ENCODE measurements around the gene ING4.

Gene ING4

DNA sequence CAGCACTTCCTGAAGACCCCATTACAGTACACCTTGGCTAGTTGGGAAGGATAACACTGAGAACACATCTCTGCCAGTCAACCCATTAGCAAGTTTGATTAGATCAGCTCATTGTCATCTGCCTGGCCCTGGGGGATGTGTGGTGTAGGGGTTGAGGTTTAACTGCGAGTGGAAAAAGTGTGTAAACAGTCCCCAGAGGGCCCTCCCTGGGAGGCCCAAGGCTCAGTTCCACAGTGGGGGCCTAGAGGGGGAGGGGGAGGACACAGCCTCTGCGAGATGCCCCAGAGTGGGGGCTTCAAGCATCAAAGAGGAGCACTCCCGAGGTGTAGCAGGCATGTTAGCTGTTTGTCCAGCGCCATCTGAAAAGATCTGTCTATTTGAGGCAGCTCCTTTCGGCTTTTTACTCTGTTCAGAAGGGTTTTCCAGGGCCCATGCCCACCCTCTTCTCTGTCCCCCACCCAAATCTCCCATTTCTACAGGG is 27.5 kb downstream of the ING4 start:
- H3K4me3 ChIP-seq (ENCODE audit: low read depth, low read length) = peak overlapping the region; percentile 36; the same call in 1 of the 2 replicates
- no peaks in the 10 kb centered on the region for H3K9me3 ChIP-seq (ENCODE audit: control insufficient read depth, insufficient read depth, low read depth, low read length)
- H3K36me3 ChIP-seq (ENCODE audit: control insufficient read depth, insufficient read depth, low read length) = no peaks in the 10 kb centered on the region
- no peak overlapping the region for H3K9ac ChIP-seq (ENCODE audit: low read length)
- H3K27me3 ChIP-seq (ENCODE audit: control insufficient read depth, insufficient read depth, low read length) = no peaks in the 10 kb centered on the region
- H3K4me1 ChIP-seq (ENCODE audit: control insufficient read depth, insufficient read depth, low read length) = peaks cover 27% of the 10 kb centered on the region; the same call in 1 of the 2 replicates
- H3K27ac ChIP-seq (ENCODE audit: low read depth, low read length) = no peak overlapping the region

DNA sequence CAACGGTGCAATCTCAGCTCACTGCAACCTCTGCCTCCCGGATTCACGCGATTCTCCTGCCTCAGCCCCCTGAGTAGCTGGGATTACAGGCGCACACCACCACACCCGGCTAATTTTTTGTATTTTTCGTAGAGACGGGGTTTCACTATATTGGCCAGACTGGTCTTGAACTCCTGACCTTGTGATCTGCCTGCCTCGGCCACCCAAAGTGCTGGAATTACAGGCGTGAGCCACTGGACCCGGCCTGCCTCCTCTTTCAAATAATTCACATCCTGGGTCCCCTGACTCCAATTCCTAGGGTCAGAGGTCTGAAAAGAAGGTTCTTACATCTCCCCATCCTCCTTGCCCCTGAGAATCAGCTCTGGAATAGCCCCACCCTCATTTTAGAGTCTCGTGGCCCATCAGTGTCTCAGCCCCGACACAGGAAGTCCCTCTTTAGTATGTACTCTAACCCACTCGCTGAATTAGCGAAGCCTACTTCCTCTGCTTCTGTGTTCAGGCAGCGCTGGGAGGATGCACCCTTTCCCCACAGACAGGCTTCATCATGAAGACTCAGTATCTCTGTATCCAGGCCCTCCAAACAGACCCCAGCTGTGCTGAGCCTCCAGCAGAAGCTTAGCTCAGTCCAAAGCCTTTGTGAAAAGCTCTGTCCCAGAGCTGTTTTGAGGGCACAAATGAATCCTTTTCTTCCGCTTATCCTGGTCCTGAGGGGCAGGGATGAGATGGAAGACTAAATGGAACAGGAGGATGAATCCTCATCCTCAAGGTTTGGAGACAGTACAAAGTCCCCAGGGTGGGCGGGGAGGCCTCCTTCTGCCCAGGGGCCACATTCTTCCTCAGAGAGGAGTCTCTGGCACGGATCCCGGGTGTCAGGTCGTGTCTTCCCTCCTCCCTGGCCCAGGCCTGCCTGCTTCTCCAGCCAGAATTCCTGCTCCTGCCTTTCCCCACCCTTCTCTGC is 30.6 kb downstream of the ING4 start:
- no peak overlapping the region for H3K4me3 ChIP-seq (ENCODE audit: low read depth, low read length)
- no peaks in the 10 kb centered on the region for H3K27me3 ChIP-seq (ENCODE audit: control insufficient read depth, insufficient read depth, low read length)
- no peak overlapping the region for H3K27ac ChIP-seq (ENCODE audit: low read depth, low read length)
- H3K9ac ChIP-seq (ENCODE audit: low read length) = peak overlapping the region; percentile 17
- no peaks in the 10 kb centered on the region for H3K36me3 ChIP-seq (ENCODE audit: control insufficient read depth, insufficient read depth, low read length)
- H3K9me3 ChIP-seq (ENCODE audit: control insufficient read depth, insufficient read depth, low read depth, low read length) = no peaks in the 10 kb centered on the region
- H3K4me1 ChIP-seq (ENCODE audit: control insufficient read depth, insufficient read depth, low read length) = peaks cover 27% of the 10 kb centered on the region; the same call in 1 of the 2 replicates

DNA sequence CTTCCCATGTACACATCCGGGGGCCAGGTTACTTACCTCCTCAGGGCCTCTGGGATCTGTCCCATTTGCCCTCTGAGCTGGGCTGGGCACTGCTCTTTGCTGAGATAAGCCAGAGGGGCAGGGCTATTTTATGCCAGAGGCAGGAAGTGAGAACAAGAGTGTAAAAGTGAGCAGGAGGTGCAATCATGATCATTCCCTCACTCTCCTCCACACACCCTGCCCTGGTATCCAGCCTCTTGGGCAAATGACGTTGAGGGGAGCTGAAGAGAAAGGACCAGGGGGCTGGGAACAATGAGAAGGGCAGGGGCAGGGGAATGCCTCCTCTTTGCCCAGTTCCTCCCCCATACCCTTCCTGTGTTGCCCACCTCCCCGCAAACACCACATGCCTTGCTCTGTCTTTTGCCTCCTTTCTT is 31.4 kb downstream of the ING4 start:
- peaks cover 27% of the 10 kb centered on the region; the same call in 1 of the 2 replicates for H3K4me1 ChIP-seq (ENCODE audit: control insufficient read depth, insufficient read depth, low read length)
- H3K36me3 ChIP-seq (ENCODE audit: control insufficient read depth, insufficient read depth, low read length) = no peaks in the 10 kb centered on the region
- no peaks in the 10 kb centered on the region for H3K27me3 ChIP-seq (ENCODE audit: control insufficient read depth, insufficient read depth, low read length)
- H3K27ac ChIP-seq (ENCODE audit: low read depth, low read length) = no peak overlapping the region
- H3K9me3 ChIP-seq (ENCODE audit: control insufficient read depth, insufficient read depth, low read depth, low read length) = no peaks in the 10 kb centered on the region
- no peak overlapping the region for H3K9ac ChIP-seq (ENCODE audit: low read length)
- no peak overlapping the region for H3K4me3 ChIP-seq (ENCODE audit: low read depth, low read length)

DNA sequence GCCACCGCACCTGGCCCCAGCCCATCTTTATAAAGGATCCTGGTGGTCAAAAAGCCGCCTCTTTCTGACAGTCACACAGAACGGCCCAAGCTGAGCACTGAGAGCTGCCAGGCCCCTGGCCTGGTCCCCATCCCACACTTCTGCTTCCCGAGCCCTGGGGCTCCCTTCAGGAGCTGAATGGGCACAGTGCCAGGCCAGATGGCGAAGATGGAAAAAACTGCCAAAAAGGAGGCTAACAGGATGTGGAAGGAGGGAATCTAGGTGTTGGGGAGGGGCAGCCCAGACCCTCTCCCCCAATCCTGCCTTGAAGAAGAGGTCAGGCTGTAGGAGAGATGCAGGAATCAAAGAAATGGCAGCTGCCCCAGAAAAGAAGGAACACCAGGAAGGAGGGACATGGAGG is 32.2 kb downstream of the ING4 start:
- H3K9ac ChIP-seq (ENCODE audit: low read length) = no peak overlapping the region
- H3K36me3 ChIP-seq (ENCODE audit: control insufficient read depth, insufficient read depth, low read length) = no peaks in the 10 kb centered on the region
- no peak overlapping the region for H3K27ac ChIP-seq (ENCODE audit: low read depth, low read length)
- H3K27me3 ChIP-seq (ENCODE audit: control insufficient read depth, insufficient read depth, low read length) = no peaks in the 10 kb centered on the region
- peaks cover 19% of the 10 kb centered on the region; the same call in 1 of the 2 replicates for H3K4me1 ChIP-seq (ENCODE audit: control insufficient read depth, insufficient read depth, low read length)
- H3K4me3 ChIP-seq (ENCODE audit: low read depth, low read length) = no peak overlapping the region
- no peaks in the 10 kb centered on the region for H3K9me3 ChIP-seq (ENCODE audit: control insufficient read depth, insufficient read depth, low read depth, low read length)

GRCh38 chr12:6627616-6628015 is 35.3 kb downstream of the ING4 start:
- Histone ChIP-seq H3K9me3 (ENCODE audit: control insufficient read depth, insufficient read depth, low read depth, low read length) (no peaks in the 10 kb centered on the region), H3K27ac (ENCODE audit: low read depth, low read length) (no peak overlapping the region), H3K4me1 (ENCODE audit: control insufficient read depth, insufficient read depth, low read length) (peaks cover 7% of the 10 kb centered on the region; the same call in 1 of the 2 replicates), H3K9ac (ENCODE audit: low read length) (no peak overlapping the region), H3K27me3 (ENCODE audit: control insufficient read depth, insufficient read depth, low read length) (no peaks in the 10 kb centered on the region), H3K36me3 (ENCODE audit: control insufficient read depth, insufficient read depth, low read length) (no peaks in the 10 kb centered on the region), H3K4me3 (ENCODE audit: low read depth, low read length) (no peak overlapping the region)

- no peaks in the 10 kb centered on the region for H3K9me3 ChIP-seq (ENCODE audit: control insufficient read depth, insufficient read depth, low read depth, low read length)
- H3K4me3 ChIP-seq (ENCODE audit: low read depth, low read length) = no peak overlapping the region
- H3K27me3 ChIP-seq (ENCODE audit: control insufficient read depth, insufficient read depth, low read length) = no peaks in the 10 kb centered on the region
- H3K27ac ChIP-seq (ENCODE audit: low read depth, low read length) = no peak overlapping the region
- no peak overlapping the region for H3K9ac ChIP-seq (ENCODE audit: low read length)
- H3K36me3 ChIP-seq (ENCODE audit: control insufficient read depth, insufficient read depth, low read length) = no peaks in the 10 kb centered on the region
- peaks cover 3% of the 10 kb centered on the region; the same call in 1 of the 2 replicates for H3K4me1 ChIP-seq (ENCODE audit: control insufficient read depth, insufficient read depth, low read length)
These were observed 36.1 kb downstream of the ING4 start for GRCh38 chr12:6626654-6627283.

GRCh38 chr12:6620885-6621274 is 42.0 kb downstream of the ING4 start:
- H3K27ac ChIP-seq (ENCODE audit: low read depth, low read length) = no peak overlapping the region
- H3K4me1 ChIP-seq (ENCODE audit: control insufficient read depth, insufficient read depth, low read length) = peaks cover 6% of the 10 kb centered on the region; the same call in 1 of the 2 replicates
- no peaks in the 10 kb centered on the region for H3K9me3 ChIP-seq (ENCODE audit: control insufficient read depth, insufficient read depth, low read depth, low read length)
- no peaks in the 10 kb centered on the region for H3K36me3 ChIP-seq (ENCODE audit: control insufficient read depth, insufficient read depth, low read length)
- peak overlapping the region; percentile 18; the same call in 1 of the 2 replicates for H3K4me3 ChIP-seq (ENCODE audit: low read depth, low read length)
- H3K27me3 ChIP-seq (ENCODE audit: control insufficient read depth, insufficient read depth, low read length) = peaks cover 22% of the 10 kb centered on the region
- H3K9ac ChIP-seq (ENCODE audit: low read length) = no peak overlapping the region

- no peaks in the 10 kb centered on the region for H3K9me3 ChIP-seq (ENCODE audit: control insufficient read depth, insufficient read depth, low read depth, low read length)
- H3K27me3 ChIP-seq (ENCODE audit: control insufficient read depth, insufficient read depth, low read length) = peaks cover 22% of the 10 kb centered on the region
- H3K36me3 ChIP-seq (ENCODE audit: control insufficient read depth, insufficient read depth, low read length) = no peaks in the 10 kb centered on the region
- no peak overlapping the region for H3K27ac ChIP-seq (ENCODE audit: low read depth, low read length)
- H3K4me1 ChIP-seq (ENCODE audit: control insufficient read depth, insufficient read depth, low read length) = peaks cover 10% of the 10 kb centered on the region
- peak overlapping the region; percentile 49; the same call in 1 of the 2 replicates for H3K4me3 ChIP-seq (ENCODE audit: low read depth, low read length)
- H3K9ac ChIP-seq (ENCODE audit: low read length) = peak overlapping the region; percentile 20
These were observed 42.6 kb downstream of the ING4 start for GRCh38 chr12:6620137-6620884.

DNA sequence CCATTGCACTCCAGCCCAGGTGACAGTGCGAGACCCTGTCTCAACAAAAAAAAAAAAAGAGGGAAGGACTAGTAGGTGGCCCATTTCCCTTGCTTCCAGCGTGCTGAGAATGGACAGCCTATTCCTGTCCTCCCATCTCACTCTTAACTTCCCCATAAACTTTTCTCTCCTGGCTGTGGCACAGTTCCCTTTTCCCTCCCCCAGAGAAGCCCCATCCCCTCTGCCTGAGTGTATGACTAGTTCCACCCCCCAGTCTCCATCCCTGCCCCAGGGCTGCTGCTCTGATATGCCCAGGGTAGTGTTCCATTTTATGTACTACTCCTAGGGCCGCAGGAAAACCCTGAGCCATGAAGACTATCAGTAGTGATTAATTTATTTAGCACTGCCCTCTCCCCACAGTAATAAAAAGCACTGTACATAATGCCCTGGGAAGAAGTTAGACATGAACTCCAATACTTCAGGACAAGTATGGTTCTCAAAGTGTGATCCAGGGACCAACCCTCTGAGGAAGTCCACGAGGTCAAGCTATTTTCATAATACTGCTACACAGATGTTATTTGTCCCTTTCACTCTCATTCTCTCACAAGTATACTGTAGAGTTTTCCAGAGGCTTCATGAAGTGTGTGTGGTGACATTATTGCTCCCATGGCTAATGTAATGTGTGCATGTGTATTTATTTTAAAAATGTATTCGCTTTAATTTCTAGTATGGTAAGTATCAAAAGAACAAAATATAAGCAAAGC is 44.3 kb downstream of the ING4 start:
- H3K9me3 ChIP-seq (ENCODE audit: control insufficient read depth, insufficient read depth, low read depth, low read length) = no peaks in the 10 kb centered on the region
- no peak overlapping the region for H3K9ac ChIP-seq (ENCODE audit: low read length)
- peaks cover 18% of the 10 kb centered on the region for H3K4me1 ChIP-seq (ENCODE audit: control insufficient read depth, insufficient read depth, low read length)
- H3K27me3 ChIP-seq (ENCODE audit: control insufficient read depth, insufficient read depth, low read length) = peaks cover 22% of the 10 kb centered on the region
- H3K4me3 ChIP-seq (ENCODE audit: low read depth, low read length) = no peak overlapping the region
- H3K36me3 ChIP-seq (ENCODE audit: control insufficient read depth, insufficient read depth, low read length) = no peaks in the 10 kb centered on the region
- H3K27ac ChIP-seq (ENCODE audit: low read depth, low read length) = no peak overlapping the region

DNA sequence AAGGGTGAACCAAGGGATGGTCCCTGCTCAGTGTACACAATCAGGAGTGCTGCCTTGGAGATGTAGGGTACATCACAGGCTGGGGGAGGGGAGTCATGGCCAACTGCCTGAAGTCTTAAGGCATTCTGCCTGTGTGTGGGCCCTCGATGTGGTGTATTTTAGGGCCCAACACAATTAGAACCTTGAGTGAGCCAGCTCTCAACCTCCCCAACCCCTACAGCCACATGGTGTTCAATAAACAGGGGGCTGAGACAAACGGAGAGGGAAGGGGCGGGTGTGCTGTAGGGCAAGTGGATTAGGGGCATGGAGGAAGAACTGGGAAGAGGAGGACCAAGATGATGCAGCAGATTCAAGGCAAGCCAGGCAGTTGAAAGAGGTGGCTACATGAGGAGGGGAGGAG is 47.1 kb downstream of the ING4 start:
- peaks cover 41% of the 10 kb centered on the region for H3K4me1 ChIP-seq (ENCODE audit: control insufficient read depth, insufficient read depth, low read length)
- no peak overlapping the region for H3K27ac ChIP-seq (ENCODE audit: low read depth, low read length)
- no peak overlapping the region for H3K4me3 ChIP-seq (ENCODE audit: low read depth, low read length)
- H3K36me3 ChIP-seq (ENCODE audit: control insufficient read depth, insufficient read depth, low read length) = no peaks in the 10 kb centered on the region
- H3K27me3 ChIP-seq (ENCODE audit: control insufficient read depth, insufficient read depth, low read length) = peaks cover 16% of the 10 kb centered on the region
- no peak overlapping the region for H3K9ac ChIP-seq (ENCODE audit: low read length)
- H3K9me3 ChIP-seq (ENCODE audit: control insufficient read depth, insufficient read depth, low read depth, low read length) = no peaks in the 10 kb centered on the region
